HG03565 (cell line): Measurements from ENCODE around the gene HNF4A.

ENCODE experiments used
- ATAC-seq: cut with Tn5 transposase; IDR thresholded peaks from one replicate; pipeline ENCODE4 v1.9.1; 2021; ENCODE audit warnings: mild to moderate bottlenecking, moderate library complexity; ENCODE audit not compliant: unreplicated experiment

HNF4A gene

DNA sequence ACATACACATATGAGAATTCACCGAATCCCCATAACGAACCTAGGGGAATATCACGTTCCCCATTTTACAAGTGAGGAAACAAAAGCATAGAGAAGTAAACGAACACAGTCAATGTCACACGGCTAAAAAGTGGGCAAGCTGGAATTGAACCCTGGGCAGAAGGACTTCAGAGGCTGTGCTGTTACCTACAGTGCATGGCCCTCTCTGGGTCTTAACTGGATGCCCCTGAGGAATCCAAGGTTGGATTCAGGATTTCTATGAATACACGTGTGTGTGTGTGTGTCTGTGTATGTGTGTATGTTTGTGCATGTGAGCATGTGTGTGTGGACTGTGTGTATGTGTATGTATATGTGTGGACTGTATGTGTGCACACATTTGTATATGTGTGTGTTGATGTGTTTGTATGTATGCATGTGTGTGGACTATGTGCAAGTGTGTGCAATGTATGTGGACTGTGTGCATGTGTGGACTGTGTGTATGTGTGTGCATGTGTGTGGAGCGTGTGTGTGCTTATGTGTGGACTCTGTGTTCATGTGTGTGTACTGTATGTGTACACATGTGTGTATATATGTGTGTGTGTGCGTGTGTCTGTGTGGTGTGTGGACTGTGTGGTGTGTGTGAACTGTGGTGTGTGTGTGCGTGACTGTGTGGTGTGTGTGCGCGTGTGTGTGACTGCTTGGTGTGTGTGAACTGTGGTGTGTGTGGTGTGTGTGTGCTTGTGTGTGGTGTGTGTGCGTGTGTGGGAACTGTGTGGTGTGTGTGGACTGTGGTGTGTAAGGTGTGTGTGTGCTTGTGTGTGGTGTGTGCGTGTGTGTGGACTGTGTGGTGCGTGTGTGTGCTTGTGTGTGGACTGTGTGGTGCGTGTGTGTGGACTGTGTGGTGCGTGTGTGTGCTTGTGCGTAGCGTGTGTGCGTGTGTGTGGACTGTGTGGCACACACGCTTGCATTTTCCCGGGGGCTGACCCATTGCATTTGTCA lies 49.0 kb downstream of the HNF4A start:
- no peak for ATAC-seq

DNA sequence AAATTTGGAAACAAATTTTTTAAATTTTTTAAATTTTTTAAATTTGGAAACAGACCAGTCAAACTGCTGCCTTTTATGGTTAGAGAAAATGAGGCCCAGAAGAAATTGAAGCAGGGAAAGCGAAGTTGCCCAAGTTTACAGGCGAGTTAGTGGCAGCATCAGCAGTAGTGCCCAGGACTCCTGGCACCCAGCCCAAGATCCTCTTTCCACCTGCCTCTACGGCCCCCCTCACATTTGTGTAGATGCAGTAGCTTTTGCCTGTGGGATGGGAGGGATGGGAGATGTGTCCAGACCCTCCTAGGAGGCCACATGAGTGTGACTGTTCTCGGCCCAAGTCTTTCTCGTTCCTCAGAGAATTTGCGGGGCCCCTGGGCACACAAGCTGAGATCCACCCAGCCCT lies 49.8 kb downstream of the HNF4A start:
- no peak for ATAC-seq

- no peak for ATAC-seq
Measured at GRCh38 chr20:44405785-44406571, 50.5 kb downstream of the HNF4A start.

DNA sequence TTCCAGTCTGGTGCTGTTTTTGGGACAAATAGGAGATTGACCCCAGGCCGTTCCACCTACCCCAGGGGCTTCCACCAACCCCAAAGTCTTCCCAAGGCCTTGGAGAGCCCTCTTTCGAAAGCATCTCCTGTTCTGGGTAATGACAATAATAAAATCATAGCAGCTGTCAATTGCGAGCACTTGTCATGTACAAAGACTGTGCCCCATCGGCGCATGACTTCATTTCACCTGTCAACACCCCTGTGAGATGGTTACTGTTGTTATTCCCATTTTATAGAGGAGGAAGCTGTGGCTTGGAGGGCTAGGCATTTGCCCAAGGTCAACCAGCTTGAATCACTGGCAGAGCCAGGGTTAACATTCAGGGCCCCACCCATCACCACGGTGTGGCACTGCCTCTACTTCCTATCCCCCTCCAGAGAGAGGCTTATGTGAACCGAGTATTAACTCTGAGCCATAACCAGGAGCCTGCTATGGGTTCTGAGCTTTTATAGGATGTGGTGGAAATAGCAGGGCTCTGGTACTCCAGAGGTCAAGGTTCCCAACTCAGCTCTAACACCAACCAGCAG lies 51.2 kb downstream of the HNF4A start:
- ATAC-seq: no peak

GRCh38 chr20:44407402-44408184 lies 52.1 kb downstream of the HNF4A start:
- ATAC-seq: no peak

- no peak for ATAC-seq
Measured at GRCh38 chr20:44409132-44409600, 53.7 kb downstream of the HNF4A start.

- ATAC-seq: no peak
Measured at GRCh38 chr20:44410583-44411019, 55.1 kb downstream of the HNF4A start.

GRCh38 chr20:44411020-44411756 lies 55.7 kb downstream of the HNF4A start:
- ATAC-seq: no peak

DNA sequence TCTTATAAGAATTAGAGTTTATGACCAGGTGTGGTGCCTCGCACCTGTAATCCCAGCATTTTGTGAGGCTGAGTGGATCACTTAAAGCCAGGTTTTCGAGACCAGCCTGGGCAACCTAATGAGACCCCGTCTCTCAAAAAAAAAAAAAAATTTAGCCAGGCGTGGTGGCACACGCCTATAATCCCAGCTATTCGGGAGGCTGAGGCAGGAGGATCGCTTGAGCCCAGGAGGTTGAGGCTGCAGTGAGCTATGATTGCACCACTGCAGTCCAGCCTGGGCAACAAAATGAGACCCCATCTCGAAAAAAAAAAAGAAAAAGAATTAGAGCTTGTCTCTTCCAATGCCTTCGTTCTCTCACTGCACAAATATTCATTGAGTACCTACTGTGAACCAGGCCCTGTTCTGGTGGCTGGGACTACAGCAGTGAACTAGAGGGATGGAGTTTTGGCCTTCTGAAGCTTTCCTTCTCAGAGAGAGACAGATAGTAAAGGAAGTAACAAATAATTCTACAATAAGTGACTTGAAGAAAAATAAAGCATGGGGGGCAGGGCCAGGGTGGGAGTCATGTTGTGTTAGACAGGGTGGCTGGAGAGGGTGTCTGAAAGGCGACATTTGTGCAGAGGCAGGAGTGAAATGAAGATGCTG lies 56.4 kb downstream of the HNF4A start:
- no peak for ATAC-seq

- ATAC-seq: no peak
Measured at GRCh38 chr20:44412402-44413144, 57.1 kb downstream of the HNF4A start.

DNA sequence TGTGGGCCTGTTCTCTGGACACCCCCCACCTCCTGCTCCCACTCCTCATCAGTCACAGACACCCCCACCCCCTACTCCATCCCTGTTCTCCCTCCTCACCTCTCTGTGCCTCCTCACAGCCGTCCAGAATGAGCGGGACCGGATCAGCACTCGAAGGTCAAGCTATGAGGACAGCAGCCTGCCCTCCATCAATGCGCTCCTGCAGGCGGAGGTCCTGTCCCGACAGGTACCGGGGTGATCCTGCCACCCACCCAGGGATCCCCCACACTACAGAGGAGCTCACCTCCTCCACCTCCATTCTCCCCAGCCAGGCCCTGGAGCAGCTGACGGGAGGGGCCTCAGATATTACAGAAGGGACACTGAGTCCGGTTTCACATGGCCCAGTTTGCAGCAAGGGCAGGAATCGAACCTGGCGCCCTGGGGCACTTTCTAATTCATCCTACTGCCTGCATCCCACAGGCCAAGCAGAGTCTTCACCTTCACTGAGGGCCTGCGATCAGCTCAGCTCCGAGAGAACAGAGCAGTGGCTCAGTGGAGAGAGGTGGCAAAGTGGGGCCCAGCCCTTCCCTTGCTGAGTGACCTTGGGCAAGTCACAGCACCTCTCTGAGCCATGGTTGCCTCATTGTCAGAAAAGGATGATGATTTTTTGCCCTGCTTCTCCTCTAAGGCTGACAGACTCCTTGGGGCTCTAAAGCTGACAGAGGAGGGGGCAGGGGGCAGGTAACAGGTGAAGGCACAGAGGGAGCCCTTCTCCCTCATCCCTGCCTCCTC lies 58.3 kb downstream of the HNF4A start:
- no peak for ATAC-seq

GRCh38 chr20:44414346-44414714 lies 58.8 kb downstream of the HNF4A start:
- ATAC-seq: no peak

DNA sequence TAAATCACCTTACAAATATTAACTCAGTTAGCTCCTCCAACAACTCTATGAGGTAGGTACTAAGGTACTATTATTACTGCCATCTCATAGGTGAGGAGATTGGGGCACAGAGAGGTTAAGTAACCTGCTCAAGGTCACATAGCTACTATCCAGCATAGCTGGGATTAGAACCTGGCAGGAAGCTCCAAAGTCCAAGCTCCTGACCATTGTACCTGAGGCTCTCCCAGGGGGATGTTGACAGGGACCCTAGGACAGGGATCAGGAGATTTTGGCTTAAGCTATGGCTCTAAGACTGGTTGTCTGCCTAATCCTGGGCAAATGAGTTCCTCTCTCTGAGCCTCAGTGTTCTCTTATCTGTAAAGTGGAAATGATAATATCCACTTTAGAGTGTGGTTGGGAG lies 59.3 kb downstream of the HNF4A start:
- ATAC-seq: no peak

GRCh38 chr20:44415833-44416715 lies 60.6 kb downstream of the HNF4A start:
- ATAC-seq: no peak

GRCh38 chr20:44418069-44418905 lies 62.8 kb downstream of the HNF4A start:
- ATAC-seq: no peak
